ENCODE results near the gene LAMTOR5. TPM values are rescaled to one million over a fixed set of nuclear protein-coding genes. Genes with fewer than 3 reads are reported as not detected.

Gene LAMTOR5
- total and polyA plus RNA-seq, 2 of the 4 experiments (the other 2 are of a cell fraction) = 159 to 369 TPM

DNA sequence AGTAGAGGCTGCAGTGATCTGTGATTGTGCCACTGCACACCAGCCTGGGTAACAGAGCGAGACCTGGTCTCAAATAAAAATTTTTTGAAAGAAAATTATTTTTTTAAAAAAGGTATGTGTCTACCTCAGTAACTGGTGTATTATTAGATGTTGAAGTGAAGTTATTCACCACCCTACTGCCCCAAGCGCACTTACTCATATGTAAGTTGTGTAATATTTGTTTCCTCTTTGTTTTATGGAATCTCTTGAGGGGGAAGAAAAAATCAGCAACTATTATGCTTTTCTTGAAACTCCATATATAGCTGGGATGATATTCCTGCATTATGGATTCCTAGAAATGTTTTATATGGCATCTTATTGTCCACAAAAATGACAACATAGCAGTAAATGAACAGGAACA lies 47.1 kb downstream of the LAMTOR5 start:
- H3K9me1 ChIP-seq (ENCODE audit: insufficient read depth, low read length) = no peaks in the 10 kb centered on the region
- H3K27me3 ChIP-seq (ENCODE audit: control insufficient read depth, insufficient read depth, low read length) = no peaks in the 10 kb centered on the region
- in situ Hi-C loops (cut with MboI; ENCODE audit: low sequenced_read_pairs) (no loop called here), dilution Hi-C loops (cut with HindIII; ENCODE audit: low sequenced_read_pairs, unreplicated experiment) (no loop called here), intact Hi-C loops (cut with micrococcal nuclease) (no loop called here)
- no peak overlapping the region for H2BK120ac ChIP-seq (ENCODE audit: low read depth, low read length)
- DNase-seq (no peak), ATAC-seq (ENCODE audit: low read depth) (no peak)
- BruUV-seq (replicated peaks) = no TSS peak
- H3K23ac ChIP-seq (ENCODE audit: low read depth, low read length) = no peak overlapping the region
- no peak overlapping the region for H2AK5ac ChIP-seq (ENCODE audit: low read depth, low read length)
- H2BK20ac ChIP-seq (ENCODE audit: low read depth, low read length) = no peak overlapping the region
- no peak overlapping the region for H4K5ac ChIP-seq (ENCODE audit: low read depth, low read length)
- H3K4me2 ChIP-seq (ENCODE audit: low read depth, low read length) = no peak overlapping the region
- H3K36me3 ChIP-seq (ENCODE audit: control insufficient read depth, insufficient read depth, low read length) = no peaks in the 10 kb centered on the region; the same call in 1 of the 2 replicates
- ChIA-PET CTCF (no interaction called here), POLR2A (ENCODE audit: unreplicated experiment) (no interaction called here)
- no peak overlapping the region for H2BK5ac ChIP-seq (ENCODE audit: low read depth, low read length, poor library complexity, severe bottlenecking)
- no peak overlapping the region for H2AK9ac ChIP-seq (replicated peaks; ENCODE audit: low read depth, low read length, poor library complexity)
- H2AFZ ChIP-seq (replicated peaks; ENCODE audit: low read length, poor library complexity) = no peak overlapping the region
- peaks cover 19 to 21% of the 10 kb centered on the region in 2 experiments; a peak in 3 of 4 replicates for H3K79me1 ChIP-seq (ENCODE audit: low read depth in 1 of 2, low read length in 2 of 2)
- H3K9me3 ChIP-seq (ENCODE audit: control insufficient read depth, insufficient read depth, low read length) = no peaks in the 10 kb centered on the region
- no peak overlapping the region for H3K56ac ChIP-seq (ENCODE audit: extremely low read depth, insufficient read depth, low read length)
- no peak overlapping the region for H3K4me3 ChIP-seq (ENCODE audit: insufficient read depth, low read depth, low read length)
- H3K14ac ChIP-seq (replicated peaks; ENCODE audit: low read depth, low read length) = no peak overlapping the region
- no peak overlapping the region for H3K27ac ChIP-seq (ENCODE audit: insufficient read depth, low read length)
- no peak overlapping the region for H3K18ac ChIP-seq (ENCODE audit: low read depth, low read length)
- H4K91ac ChIP-seq (ENCODE audit: insufficient read depth, low read depth, low read length) = no peak overlapping the region
- no CpG with 5 or more reads among the region's 2 CpGs for WGBS, 2 experiments (ENCODE audit: extremely low coverage in 2 of 2, insufficient read length in 1 of 2)
- no peaks in the 10 kb centered on the region for H3K4me1 ChIP-seq (ENCODE audit: control insufficient read depth, insufficient read depth, low read length)
- H4K20me1 ChIP-seq (ENCODE audit: insufficient read depth, low read length) = no peaks in the 10 kb centered on the region; the same call in 1 of the 2 replicates
- TF ChIP-seq, protein P1, sequence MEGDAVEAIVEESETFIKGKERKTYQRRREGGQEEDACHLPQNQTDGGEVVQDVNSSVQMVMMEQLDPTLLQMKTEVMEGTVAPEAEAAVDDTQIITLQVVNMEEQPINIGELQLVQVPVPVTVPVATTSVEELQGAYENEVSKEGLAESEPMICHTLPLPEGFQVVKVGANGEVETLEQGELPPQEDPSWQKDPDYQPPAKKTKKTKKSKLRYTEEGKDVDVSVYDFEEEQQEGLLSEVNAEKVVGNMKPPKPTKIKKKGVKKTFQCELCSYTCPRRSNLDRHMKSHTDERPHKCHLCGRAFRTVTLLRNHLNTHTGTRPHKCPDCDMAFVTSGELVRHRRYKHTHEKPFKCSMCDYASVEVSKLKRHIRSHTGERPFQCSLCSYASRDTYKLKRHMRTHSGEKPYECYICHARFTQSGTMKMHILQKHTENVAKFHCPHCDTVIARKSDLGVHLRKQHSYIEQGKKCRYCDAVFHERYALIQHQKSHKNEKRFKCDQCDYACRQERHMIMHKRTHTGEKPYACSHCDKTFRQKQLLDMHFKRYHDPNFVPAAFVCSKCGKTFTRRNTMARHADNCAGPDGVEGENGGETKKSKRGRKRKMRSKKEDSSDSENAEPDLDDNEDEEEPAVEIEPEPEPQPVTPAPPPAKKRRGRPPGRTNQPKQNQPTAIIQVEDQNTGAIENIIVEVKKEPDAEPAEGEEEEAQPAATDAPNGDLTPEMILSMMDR (conservative IDR thresholded peaks at IDR 0.05; ENCODE audit: low read depth, low read length) = no peak
- no peak overlapping the region for H3K9ac ChIP-seq (ENCODE audit: low read depth, low read length)
- H2BK15ac ChIP-seq (ENCODE audit: low read depth, low read length) = no peak overlapping the region
- H3K4ac ChIP-seq (ENCODE audit: low read depth, low read length) = no peak overlapping the region
- H4K8ac ChIP-seq (ENCODE audit: low read depth in 2 of 2, low read length in 2 of 2) = no peak overlapping the region
